Skin epidermis (tissue), 12 donors: Measurements from ENCODE around the gene CDC42EP4.
"Not testable (repeated sequence)": the region's sequence is repeated elsewhere in the genome, so short reads cannot be mapped to it uniquely, and the experiment has no call there.

ENCODE experiments used
- H3K27ac ChIP-seq, 21 experiments: fragments of 200-600 bp; sonication (generic) in 11 of 21; one replicate each; pipeline ENCODE4 v1.5.0; 2020; ENCODE audit warnings: mild to moderate bottlenecking in 3 of 21, inconsistent platforms in 2 of 21, moderate library complexity in 2 of 21
- H3K4me3 ChIP-seq, 7 experiments: fragments of 200-600 bp; sonication (generic) in 2 of 7; one replicate each; pipeline ENCODE4 v1.5.0; 2020; ENCODE audit warnings: inconsistent platforms in 2 of 7, mild to moderate bottlenecking in 2 of 7, moderate library complexity in 1 of 7

CDC42EP4 gene

GRCh38 chr17:73267648-73268537, 43.9 kb downstream of the CDC42EP4 start:
- H3K27ac ChIP-seq, result no peak overlapping the region
- no peak overlapping the region for H3K4me3 ChIP-seq

GRCh38 chr17:73266796-73267195, 45.0 kb downstream of the CDC42EP4 start:
- H3K4me3 ChIP-seq, result no peak overlapping the region
- no peak overlapping the region for H3K27ac ChIP-seq

- Histone ChIP-seq H3K4me3 (no peak overlapping the region), H3K27ac (no peak overlapping the region)
Observed at GRCh38 chr17:73265646-73266640, 45.9 kb downstream of the CDC42EP4 start.

- H3K4me3 ChIP-seq, result not testable (repeated sequence)
- peak overlapping the region in 1 of 21 experiments; percentile 60 for H3K27ac ChIP-seq
Observed at GRCh38 chr17:73264448-73264847, 47.4 kb downstream of the CDC42EP4 start.

GRCh38 chr17:73262676-73263642, 48.8 kb downstream of the CDC42EP4 start:
- H3K27ac ChIP-seq, result peak overlapping the region in 16 of 21 experiments; percentile 2 to 83 (median 53)

GRCh38 chr17:73261952-73262675, 49.7 kb downstream of the CDC42EP4 start:
- H3K27ac ChIP-seq, result peak overlapping the region in 19 of 21 experiments; percentile 1 to 83 (median 58)
- H3K4me3 ChIP-seq, result no peak overlapping the region

More at GRCh38 chr17:73262676-73263642, 48.8 kb downstream of the CDC42EP4 start:
- H3K4me3 ChIP-seq, result no peak overlapping the region

GRCh38 chr17:73261617-73261951, 50.2 kb downstream of the CDC42EP4 start, which contains the start of gene CPSF4L:
TSS of gene CPSF4L (minus strand) at chr17:73261880. CDS start at chr17:73261818, 62 bp downstream.
- peak within 1 kb of the TSS in 20 of 21 experiments; percentile 2 to 83 (median 58) for H3K27ac ChIP-seq
- H3K4me3 ChIP-seq, result no peak within 1 kb of the TSS

GRCh38 chr17:73257516-73257915, 54.3 kb downstream of the CDC42EP4 start:
- Histone ChIP-seq H3K27ac (peak overlapping the region in 1 of 21 experiments; percentile 6), H3K4me3 (no peak overlapping the region)

GRCh38 chr17:73256220-73256619, 55.6 kb downstream of the CDC42EP4 start:
- no peak overlapping the region for H3K4me3 ChIP-seq
- H3K27ac ChIP-seq, result peak overlapping the region in 1 of 21 experiments; percentile 5

GRCh38 chr17:73255671-73256181, 56.1 kb downstream of the CDC42EP4 start:
- Histone ChIP-seq H3K4me3 (no peak overlapping the region), H3K27ac (peak overlapping the region in 1 of 21 experiments; percentile 5)

- H3K4me3 ChIP-seq, result no peak overlapping the region
- H3K27ac ChIP-seq, result no peak overlapping the region
Observed at GRCh38 chr17:73251871-73252270, 59.9 kb downstream of the CDC42EP4 start.

- H3K4me3 ChIP-seq, result no peak overlapping the region
- no peak overlapping the region for H3K27ac ChIP-seq
Observed at GRCh38 chr17:73250851-73251640, 60.8 kb downstream of the CDC42EP4 start.

- Histone ChIP-seq H3K4me3 (no peak overlapping the region), H3K27ac (no peak overlapping the region)
Observed at GRCh38 chr17:73249700-73250099, 62.1 kb downstream of the CDC42EP4 start.

- Histone ChIP-seq H3K4me3 (no peak overlapping the region), H3K27ac (no peak overlapping the region)
Observed at GRCh38 chr17:73248532-73248931, 63.3 kb downstream of the CDC42EP4 start.

- Histone ChIP-seq H3K27ac (no peak overlapping the region), H3K4me3 (no peak overlapping the region)
Observed at GRCh38 chr17:73247726-73248125, 64.1 kb downstream of the CDC42EP4 start.

GRCh38 chr17:73240561-73240960, 71.2 kb downstream of the CDC42EP4 start:
- Histone ChIP-seq H3K27ac (no peak overlapping the region), H3K4me3 (no peak overlapping the region)

- Histone ChIP-seq H3K4me3 (no peak overlapping the region), H3K27ac (peak overlapping the region in 1 of 21 experiments; percentile 15)
Observed at GRCh38 chr17:73237714-73238113, 74.1 kb downstream of the CDC42EP4 start.
